Measurements from ENCODE around the gene PNPLA5. TPM values are rescaled to one million over a fixed set of nuclear protein-coding genes. Genes with fewer than 3 reads are reported as not detected.

The PNPLA5 gene
- polyA plus RNA-seq, 4 donors = not detected

- Histone ChIP-seq H3K4me3 (ENCODE audit: low read depth in 1 of 3, low read length in 3 of 3) (no peak overlapping the region), H3K27ac (ENCODE audit: low read depth in 1 of 3, low read length in 2 of 3) (no peak overlapping the region), H3K36me3 (ENCODE audit: control insufficient read depth in 3 of 3, insufficient read depth in 2 of 3, low read depth in 1 of 3, low read length in 3 of 3) (no peaks in the 10 kb centered on the region), H3K27me3 (ENCODE audit: control insufficient read depth in 3 of 3, insufficient read depth in 3 of 3, low read length in 3 of 3) (peaks cover 14 to 35% (median 27%) of the 10 kb centered on the region in 3 donors), H3K4me1 (ENCODE audit: control insufficient read depth in 3 of 3, insufficient read depth in 2 of 3, low read depth in 1 of 3, low read length in 2 of 3) (no peaks in the 10 kb centered on the region), H3K9me3 (ENCODE audit: control insufficient read depth in 2 of 2, insufficient read depth in 1 of 2, low read depth in 1 of 2, low read length in 1 of 2) (no peaks in the 10 kb centered on the region)
- no peak for FAIRE-seq
- 81 to 89% (median 87%) methylated on average over 5 of the region's 5 CpGs for WGBS, 3 donors
- DNase-seq = no peak
These were observed 2.3 kb upstream of the PNPLA5 start for GRCh38 chr22:43894122-43894521.

GRCh38 chr22:43893266-43893665, 1.5 kb upstream of the PNPLA5 start:
- DNase-seq = no peak
- peaks cover 14 to 35% (median 27%) of the 10 kb centered on the region in 3 donors for H3K27me3 ChIP-seq (ENCODE audit: control insufficient read depth in 3 of 3, insufficient read depth in 3 of 3, low read length in 3 of 3)

GRCh38 chr22:43892183-43892894, 526 bp upstream of the PNPLA5 start:
- Histone ChIP-seq H3K4me3 (ENCODE audit: low read depth in 1 of 3, low read length in 3 of 3) (no peak overlapping the region), H3K4me1 (ENCODE audit: control insufficient read depth in 3 of 3, insufficient read depth in 2 of 3, low read depth in 1 of 3, low read length in 2 of 3) (no peaks in the 10 kb centered on the region), H3K27ac (ENCODE audit: low read depth in 1 of 3, low read length in 2 of 3) (no peak overlapping the region), H3K9me3 (ENCODE audit: control insufficient read depth in 2 of 2, insufficient read depth in 1 of 2, low read depth in 1 of 2, low read length in 1 of 2) (no peaks in the 10 kb centered on the region), H3K27me3 (ENCODE audit: control insufficient read depth in 3 of 3, insufficient read depth in 3 of 3, low read length in 3 of 3) (peaks cover 14 to 36% (median 27%) of the 10 kb centered on the region in 3 donors), H3K36me3 (ENCODE audit: control insufficient read depth in 3 of 3, insufficient read depth in 2 of 3, low read depth in 1 of 3, low read length in 3 of 3) (no peaks in the 10 kb centered on the region)
- FAIRE-seq = no peak
- DNase-seq = no peak
- WGBS, 3 donors = 26 to 40% (median 27%) methylated on average over 15 of the region's 15 CpGs

More at GRCh38 chr22:43893266-43893665, 1.5 kb upstream of the PNPLA5 start:
- no peaks in the 10 kb centered on the region for H3K9me3 ChIP-seq (ENCODE audit: control insufficient read depth in 2 of 2, insufficient read depth in 1 of 2, low read depth in 1 of 2, low read length in 1 of 2)
- H3K27ac ChIP-seq (ENCODE audit: low read depth in 1 of 3, low read length in 2 of 3) = no peak overlapping the region
- no peak for FAIRE-seq
- H3K36me3 ChIP-seq (ENCODE audit: control insufficient read depth in 3 of 3, insufficient read depth in 2 of 3, low read depth in 1 of 3, low read length in 3 of 3) = no peaks in the 10 kb centered on the region
- H3K4me3 ChIP-seq (ENCODE audit: low read depth in 1 of 3, low read length in 3 of 3) = no peak overlapping the region
- WGBS, 3 donors = 54 to 78% (median 74%) methylated on average over 5 of the region's 5 CpGs
- no peaks in the 10 kb centered on the region for H3K4me1 ChIP-seq (ENCODE audit: control insufficient read depth in 3 of 3, insufficient read depth in 2 of 3, low read depth in 1 of 3, low read length in 2 of 3)

GRCh38 chr22:43890901-43891331, 897 bp downstream of the PNPLA5 start:
- no peak for DNase-seq
- Histone ChIP-seq H3K27me3 (ENCODE audit: control insufficient read depth in 3 of 3, insufficient read depth in 3 of 3, low read length in 3 of 3) (peaks cover 14 to 34% (median 29%) of the 10 kb centered on the region in 3 donors), H3K9me3 (ENCODE audit: control insufficient read depth in 2 of 2, insufficient read depth in 1 of 2, low read depth in 1 of 2, low read length in 1 of 2) (no peaks in the 10 kb centered on the region), H3K27ac (ENCODE audit: low read depth in 1 of 3, low read length in 2 of 3) (no peak overlapping the region), H3K4me1 (ENCODE audit: control insufficient read depth in 3 of 3, insufficient read depth in 2 of 3, low read depth in 1 of 3, low read length in 2 of 3) (no peaks in the 10 kb centered on the region), H3K4me3 (ENCODE audit: low read depth in 1 of 3, low read length in 3 of 3) (no peak overlapping the region), H3K36me3 (ENCODE audit: control insufficient read depth in 3 of 3, insufficient read depth in 2 of 3, low read depth in 1 of 3, low read length in 3 of 3) (no peaks in the 10 kb centered on the region)
- 14 to 19% (median 19%) methylated on average over 23 to 24 of the region's 24 CpGs for WGBS, 3 donors
- FAIRE-seq = no peak

- DNase-seq (no peak), FAIRE-seq (no peak)
- no peaks in the 10 kb centered on the region for H3K9me3 ChIP-seq (ENCODE audit: control insufficient read depth in 2 of 2, insufficient read depth in 1 of 2, low read depth in 1 of 2, low read length in 1 of 2)
- WGBS, 3 donors = 35 to 48% (median 41%) methylated on average over 4 of the region's 4 CpGs
- H3K27ac ChIP-seq (ENCODE audit: low read depth in 1 of 3, low read length in 2 of 3) = no peak overlapping the region
- no peaks in the 10 kb centered on the region for H3K4me1 ChIP-seq (ENCODE audit: control insufficient read depth in 3 of 3, insufficient read depth in 2 of 3, low read depth in 1 of 3, low read length in 2 of 3)
- no peaks in the 10 kb centered on the region for H3K36me3 ChIP-seq (ENCODE audit: control insufficient read depth in 3 of 3, insufficient read depth in 2 of 3, low read depth in 1 of 3, low read length in 3 of 3)
- H3K4me3 ChIP-seq (ENCODE audit: low read depth in 1 of 3, low read length in 3 of 3) = no peak overlapping the region
- H3K27me3 ChIP-seq (ENCODE audit: control insufficient read depth in 3 of 3, insufficient read depth in 3 of 3, low read length in 3 of 3) = peaks cover 14 to 34% (median 29%) of the 10 kb centered on the region in 3 donors
These were observed 2.0 kb downstream of the PNPLA5 start for GRCh38 chr22:43889860-43890253.

GRCh38 chr22:43889201-43889859, 2.5 kb downstream of the PNPLA5 start:
- no peaks in the 10 kb centered on the region for H3K4me1 ChIP-seq (ENCODE audit: control insufficient read depth in 3 of 3, insufficient read depth in 2 of 3, low read depth in 1 of 3, low read length in 2 of 3)
- H3K9me3 ChIP-seq (ENCODE audit: control insufficient read depth in 2 of 2, insufficient read depth in 1 of 2, low read depth in 1 of 2, low read length in 1 of 2) = no peaks in the 10 kb centered on the region
- FAIRE-seq = no peak
- no peak overlapping the region for H3K27ac ChIP-seq (ENCODE audit: low read depth in 1 of 3, low read length in 2 of 3)
- WGBS, 3 donors = 44 to 73% (median 57%) methylated on average over 16 of the region's 16 CpGs
- H3K27me3 ChIP-seq (ENCODE audit: control insufficient read depth in 3 of 3, insufficient read depth in 3 of 3, low read length in 3 of 3) = peaks cover 14 to 34% (median 29%) of the 10 kb centered on the region in 3 donors
- no peaks in the 10 kb centered on the region for H3K36me3 ChIP-seq (ENCODE audit: control insufficient read depth in 3 of 3, insufficient read depth in 2 of 3, low read depth in 1 of 3, low read length in 3 of 3)
- H3K4me3 ChIP-seq (ENCODE audit: low read depth in 1 of 3, low read length in 3 of 3) = no peak overlapping the region
- DNase-seq = no peak

GRCh38 chr22:43888740-43889139, 3.1 kb downstream of the PNPLA5 start:
- H3K36me3 ChIP-seq (ENCODE audit: control insufficient read depth in 3 of 3, insufficient read depth in 2 of 3, low read depth in 1 of 3, low read length in 3 of 3) = no peaks in the 10 kb centered on the region
- no peaks in the 10 kb centered on the region for H3K4me1 ChIP-seq (ENCODE audit: control insufficient read depth in 3 of 3, insufficient read depth in 2 of 3, low read depth in 1 of 3, low read length in 2 of 3)
- H3K4me3 ChIP-seq (ENCODE audit: low read depth in 1 of 3, low read length in 3 of 3) = no peak overlapping the region
- WGBS, 3 donors = 71 to 82% (median 73%) methylated on average over 4 of the region's 4 CpGs
- H3K27me3 ChIP-seq (ENCODE audit: control insufficient read depth in 3 of 3, insufficient read depth in 3 of 3, low read length in 3 of 3) = peaks cover 14 to 34% (median 29%) of the 10 kb centered on the region in 3 donors
- DNase-seq = no peak
- no peak for FAIRE-seq
- H3K9me3 ChIP-seq (ENCODE audit: control insufficient read depth in 2 of 2, insufficient read depth in 1 of 2, low read depth in 1 of 2, low read length in 1 of 2) = no peaks in the 10 kb centered on the region
- no peak overlapping the region for H3K27ac ChIP-seq (ENCODE audit: low read depth in 1 of 3, low read length in 2 of 3)

GRCh38 chr22:43887391-43887790, 4.4 kb downstream of the PNPLA5 start:
- Histone ChIP-seq H3K4me1 (ENCODE audit: control insufficient read depth in 3 of 3, insufficient read depth in 2 of 3, low read depth in 1 of 3, low read length in 2 of 3) (no peaks in the 10 kb centered on the region), H3K27ac (ENCODE audit: low read depth in 1 of 3, low read length in 2 of 3) (no peak overlapping the region), H3K9me3 (ENCODE audit: control insufficient read depth in 2 of 2, insufficient read depth in 1 of 2, low read depth in 1 of 2, low read length in 1 of 2) (no peaks in the 10 kb centered on the region), H3K36me3 (ENCODE audit: control insufficient read depth in 3 of 3, insufficient read depth in 2 of 3, low read depth in 1 of 3, low read length in 3 of 3) (no peaks in the 10 kb centered on the region), H3K4me3 (ENCODE audit: low read depth in 1 of 3, low read length in 3 of 3) (no peak overlapping the region), H3K27me3 (ENCODE audit: control insufficient read depth in 3 of 3, insufficient read depth in 3 of 3, low read length in 3 of 3) (peaks cover 12 to 29% (median 25%) of the 10 kb centered on the region in 3 donors)
- FAIRE-seq = no peak
- DNase-seq = no peak
- 55 to 73% (median 63%) methylated on average over 4 of the region's 4 CpGs for WGBS, 3 donors

Data from small intestine (tissue), 7 donors.